Right renal pelvis (tissue), 4 donors: Measurements from ENCODE around the gene AP2M1. TPM values are rescaled to one million over a fixed set of nuclear protein-coding genes. Genes with fewer than 3 reads are reported as not detected.
"Not testable (repeated sequence)": the region's sequence is repeated elsewhere in the genome, so short reads cannot be mapped to it uniquely, and the experiment has no call there.

Experiments used
- DNase-seq, 4 donors: peaks; one replicate each; pipeline ENCODE4 v3.0.0-alpha.2; 2013; ENCODE audit warnings: low read depth in 4 of 4, low spot score in 3 of 4, missing footprints in 1 of 4
- polyA plus RNA-seq, 4 donors: library from polyadenylated mRNA; unstranded; fragments of 120-200 nt; gene quantifications; one replicate each; pipeline ENCODE4 v1.2.1, GENCODE V29; 2013; ENCODE audit not compliant: insufficient read length in 4 of 4

The AP2M1 gene
- 100 to 1,000 TPM; 324 to 371 (median 355) TPM for polyA plus RNA-seq

DNA sequence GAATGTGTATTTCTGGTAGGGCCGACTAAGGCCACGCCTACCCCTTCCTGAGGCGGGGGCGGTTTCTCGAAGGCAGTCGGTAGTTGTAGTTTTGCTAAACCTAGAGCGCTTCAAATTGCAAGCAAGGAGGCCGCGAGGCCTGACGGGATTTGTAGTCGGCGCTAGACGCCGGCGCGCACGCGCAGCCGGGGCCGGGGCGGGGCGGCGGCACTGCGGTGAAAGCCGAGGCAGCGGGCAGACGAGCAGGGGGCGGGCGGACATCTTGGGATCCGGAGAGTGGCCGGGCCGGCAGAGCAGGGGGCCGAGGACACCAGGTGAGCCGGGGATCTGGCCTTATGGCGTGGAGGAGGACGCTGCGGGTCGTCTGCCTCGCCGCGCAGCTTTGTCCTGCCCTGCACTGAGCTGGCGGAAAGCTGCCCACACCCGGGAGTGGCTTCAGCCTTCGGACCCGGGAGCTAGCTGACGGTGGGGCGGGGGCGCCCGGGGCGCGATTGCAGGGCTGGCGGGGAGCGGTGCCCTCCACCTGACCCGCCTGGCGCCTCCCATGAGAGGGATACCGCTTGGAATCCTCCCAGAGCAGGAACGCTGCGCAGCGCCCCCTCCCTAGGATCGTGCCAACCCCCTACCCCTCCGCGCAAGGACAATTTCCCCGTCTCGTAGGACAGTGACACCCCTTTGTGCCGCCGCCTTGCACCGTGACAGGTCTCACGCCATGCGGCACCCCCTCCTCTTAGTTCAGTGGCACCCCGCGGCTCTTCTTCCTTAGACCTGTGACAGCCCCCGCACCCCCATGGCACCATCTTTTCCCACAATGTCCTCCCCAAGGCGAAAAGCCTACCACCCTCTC lies at the start of gene AP2M1:
Gene AP2M1, plus strand, starts transcription at position 210 of the 847 bp plus-strand sequence. CDS start 2,139 bp downstream, outside the sequence.
- DNase-seq: peak; percentile 94 to 98 (median 97)

DNA sequence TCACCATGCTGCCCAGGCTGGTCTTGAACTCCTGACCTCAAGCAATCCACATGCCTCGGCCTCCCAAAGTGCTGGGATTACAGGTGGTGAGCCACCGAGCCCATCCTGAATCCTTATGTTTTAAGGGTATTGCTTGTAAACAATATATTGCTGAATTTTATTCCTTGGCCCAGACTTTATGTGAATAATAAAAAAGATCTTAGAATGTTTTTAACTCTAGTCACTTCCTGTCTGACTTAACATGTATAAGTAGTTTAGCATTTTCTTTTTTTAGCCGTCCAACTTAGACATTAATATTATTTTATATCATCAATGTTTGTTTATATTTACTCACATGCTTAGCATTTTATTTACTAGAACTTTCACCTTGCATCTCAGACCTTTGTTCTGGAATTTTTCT lies 48.6 kb upstream of the AP2M1 start:
- no peak for DNase-seq

DNA sequence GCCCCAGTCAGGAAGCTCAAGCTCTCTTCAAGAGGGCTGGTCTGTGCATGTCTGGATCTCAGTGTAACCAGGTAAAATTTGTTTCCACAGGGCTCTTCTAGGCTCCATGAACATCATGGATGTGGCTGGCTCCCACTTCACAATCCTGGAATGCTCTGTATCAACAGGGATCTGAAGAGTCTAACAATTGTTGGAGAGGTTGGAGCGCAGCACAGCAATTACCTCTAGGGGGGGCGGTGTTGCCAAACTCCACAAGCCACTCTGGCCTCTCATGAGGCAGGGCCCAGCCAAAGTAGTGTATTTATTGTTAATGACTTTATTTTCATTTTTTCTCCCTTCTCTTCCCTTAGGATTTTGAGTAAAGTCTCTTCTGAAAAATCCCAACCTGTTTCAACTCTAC lies 45.6 kb upstream of the AP2M1 start:
- no peak for DNase-seq

DNA sequence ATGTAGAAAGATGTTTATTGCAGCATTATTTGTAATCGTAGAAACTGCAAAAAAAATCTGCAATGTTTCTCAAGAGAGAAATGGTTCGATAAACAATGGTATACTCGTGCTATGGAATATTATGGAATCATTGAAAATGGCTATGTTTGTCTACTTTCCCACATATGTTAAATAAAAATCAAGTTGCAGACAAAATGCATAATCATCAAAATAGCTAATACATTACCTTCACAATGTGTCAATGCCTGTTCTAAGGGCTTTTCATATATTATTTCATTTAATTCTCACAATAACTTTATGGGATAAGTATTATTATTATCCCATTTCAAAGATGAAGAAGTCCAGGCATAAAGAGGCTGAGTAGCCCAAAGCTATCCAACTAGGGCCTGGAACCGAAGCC lies 41.7 kb upstream of the AP2M1 start:
- no peak for DNase-seq

DNA sequence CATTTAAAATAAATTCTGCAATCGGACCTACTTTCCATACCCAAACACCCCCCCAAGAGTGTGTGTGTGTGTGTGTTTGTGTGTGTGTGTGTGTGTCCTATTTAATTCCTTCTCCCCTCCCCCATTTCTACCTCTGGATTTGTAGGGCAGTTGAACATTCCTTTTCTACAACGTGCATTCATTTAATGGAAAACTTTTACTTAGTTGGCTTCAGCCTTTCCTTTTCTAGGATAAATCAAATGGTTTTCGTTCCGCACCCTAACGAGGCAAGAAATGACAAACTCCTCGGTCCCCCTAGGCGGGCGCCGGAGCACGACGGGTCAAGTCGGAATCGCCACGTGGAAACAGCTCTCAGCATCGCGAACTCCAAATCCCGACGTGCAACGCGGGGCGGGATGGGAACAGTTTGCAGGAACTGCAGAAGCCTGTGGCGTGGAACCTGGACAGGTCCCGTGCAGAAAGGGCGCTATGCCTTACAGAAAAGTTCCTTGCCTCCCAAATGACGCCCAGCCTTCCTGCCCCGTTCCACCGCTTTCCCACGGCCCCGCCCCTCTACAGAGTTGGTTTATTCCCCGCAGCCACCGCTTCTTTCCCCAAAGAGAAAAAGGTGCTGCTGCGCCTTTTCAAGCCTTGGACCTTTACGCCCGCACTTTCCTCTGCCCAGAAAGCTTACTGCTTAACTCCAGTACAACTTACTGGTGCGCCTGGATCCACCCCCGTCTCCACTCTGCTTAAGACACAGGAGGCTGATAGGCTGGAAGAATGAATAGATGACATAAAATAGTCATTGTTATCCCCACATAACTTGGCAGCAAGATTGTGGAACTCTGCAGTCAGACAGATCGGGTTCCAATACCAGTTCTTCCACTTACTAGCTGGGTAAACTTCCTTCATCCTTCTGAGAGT lies 40.6 kb upstream of the AP2M1 start:
- DNase-seq: peak in 1 of 4 donors; percentile 71

DNA sequence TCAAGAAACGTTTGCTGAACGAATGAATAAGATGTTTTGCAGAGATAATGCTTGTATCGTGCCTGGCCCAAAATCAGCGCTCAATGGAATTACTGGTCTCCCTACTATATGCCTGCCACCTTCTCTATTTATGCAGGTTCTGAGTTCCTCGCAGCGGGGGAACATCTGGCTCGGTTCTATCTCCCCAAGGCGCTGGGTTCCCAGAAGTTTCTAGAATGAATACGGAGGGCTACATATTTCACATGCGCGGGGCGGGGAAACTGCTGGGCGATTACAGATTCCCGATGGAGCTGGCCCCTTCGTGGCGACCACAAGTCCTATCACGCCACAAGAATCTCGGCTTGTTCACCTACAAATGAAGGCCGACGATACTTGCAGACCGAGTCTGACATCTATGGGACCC lies 39.9 kb upstream of the AP2M1 start:
- DNase-seq: no peak

DNA sequence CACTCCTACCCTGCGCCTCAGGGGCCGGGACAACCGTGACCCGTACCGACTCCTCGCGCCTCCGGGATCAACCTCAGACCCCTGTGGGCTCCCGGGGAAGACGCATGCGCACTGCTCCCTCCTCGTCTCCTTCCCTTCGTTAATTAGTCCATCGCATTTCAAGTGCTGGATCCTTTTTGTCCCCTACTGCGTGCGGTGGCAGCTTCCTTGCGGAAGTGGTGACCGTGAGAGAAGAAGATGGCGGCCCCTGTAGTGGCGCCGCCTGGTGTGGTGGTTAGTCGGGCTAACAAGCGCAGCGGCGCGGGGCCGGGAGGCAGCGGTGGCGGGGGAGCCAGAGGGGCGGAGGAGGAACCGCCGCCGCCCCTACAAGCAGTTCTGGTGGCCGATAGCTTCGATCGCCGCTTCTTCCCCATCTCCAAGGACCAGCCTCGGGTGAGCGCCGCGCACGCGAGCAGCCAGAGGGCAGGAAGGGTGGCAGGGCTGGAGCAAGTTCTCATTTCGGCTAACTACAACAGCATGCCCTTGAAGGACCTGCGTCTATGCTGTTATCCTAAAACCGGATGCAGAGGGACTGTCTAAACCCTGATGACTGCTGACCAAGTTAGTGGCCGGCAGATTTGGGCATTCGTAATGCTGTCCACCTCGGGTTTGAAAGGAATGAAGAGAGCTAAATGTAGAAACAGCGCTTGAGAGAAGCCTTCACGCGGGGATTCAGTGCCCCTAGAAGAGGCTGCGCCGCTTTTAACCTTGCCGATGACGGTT lies 39.3 kb upstream of the AP2M1 start, which contains the start of gene EIF2B5:
Gene EIF2B5, plus strand, starts transcription at position 210 of the 762 bp plus-strand sequence. Its CDS starts 28 bp downstream, at position 238.
- peak in 3 of 4 donors; percentile 86 to 92 (median 90) for DNase-seq

DNA sequence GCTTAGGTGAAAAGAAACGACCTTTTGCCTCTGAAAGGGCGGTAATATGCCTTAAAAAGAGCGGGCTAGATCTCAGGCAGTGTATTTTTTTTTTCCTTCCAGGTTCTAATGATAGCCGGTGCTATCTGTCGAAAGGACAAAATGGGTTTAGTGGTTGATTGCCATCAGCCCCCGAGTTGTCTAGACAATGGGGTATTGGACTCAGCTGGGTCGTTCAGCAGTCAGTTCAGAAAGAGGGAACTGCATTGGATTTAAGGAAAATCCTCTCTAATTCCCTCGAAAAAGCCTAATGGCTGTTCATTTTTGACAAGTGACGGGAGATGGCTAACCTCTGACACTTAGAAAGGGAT lies 38.8 kb upstream of the AP2M1 start:
- no peak for DNase-seq

DNA sequence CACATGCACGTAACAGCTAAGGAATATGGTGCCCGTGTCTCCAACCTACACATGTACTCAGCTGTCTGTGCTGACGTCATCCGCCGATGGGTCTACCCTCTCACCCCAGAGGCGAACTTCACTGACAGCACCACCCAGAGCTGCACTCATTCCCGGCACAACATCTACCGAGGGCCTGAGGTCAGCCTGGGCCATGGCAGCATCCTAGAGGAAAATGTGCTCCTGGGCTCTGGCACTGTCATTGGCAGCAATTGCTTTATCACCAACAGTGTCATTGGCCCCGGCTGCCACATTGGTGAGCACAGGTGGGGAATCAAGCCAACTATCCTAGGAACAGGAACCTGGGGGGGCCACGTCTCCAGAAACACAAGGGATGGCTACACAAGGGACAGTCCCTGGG lies 34.2 kb upstream of the AP2M1 start:
- DNase-seq: no peak

DNA sequence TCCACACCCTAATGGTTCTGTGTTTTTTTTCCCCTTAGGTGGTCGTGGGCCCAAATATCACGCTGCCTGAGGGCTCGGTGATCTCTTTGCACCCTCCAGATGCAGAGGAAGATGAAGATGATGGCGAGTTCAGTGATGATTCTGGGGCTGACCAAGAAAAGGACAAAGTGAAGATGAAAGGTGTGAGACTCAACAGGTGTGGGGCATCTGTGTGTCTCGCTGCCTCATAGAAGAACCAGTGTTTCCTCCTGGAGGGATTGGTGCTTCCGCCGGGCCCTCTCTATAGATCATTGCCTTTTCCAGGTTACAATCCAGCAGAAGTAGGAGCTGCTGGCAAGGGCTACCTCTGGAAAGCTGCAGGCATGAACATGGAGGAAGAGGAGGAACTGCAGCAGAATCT lies 32.5 kb upstream of the AP2M1 start:
- no peak for DNase-seq

DNA sequence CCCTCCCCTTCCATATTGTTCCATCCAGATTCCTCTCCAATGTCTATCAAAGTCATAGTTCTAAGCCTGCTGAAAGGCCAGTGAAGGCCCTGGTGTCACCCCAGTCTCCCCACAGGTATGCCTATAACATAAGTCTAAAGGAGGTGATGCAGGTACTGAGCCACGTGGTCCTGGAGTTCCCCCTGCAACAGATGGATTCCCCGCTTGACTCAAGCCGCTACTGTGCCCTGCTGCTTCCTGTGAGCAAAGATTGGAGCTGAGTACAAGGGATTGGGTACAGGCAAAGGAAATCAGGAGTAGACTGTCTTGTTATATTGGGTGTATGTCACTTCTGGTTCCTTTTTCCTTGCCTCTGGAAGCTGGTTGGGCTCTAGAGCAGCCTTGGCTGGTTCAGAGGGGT lies 31.3 kb upstream of the AP2M1 start:
- no peak for DNase-seq

DNA sequence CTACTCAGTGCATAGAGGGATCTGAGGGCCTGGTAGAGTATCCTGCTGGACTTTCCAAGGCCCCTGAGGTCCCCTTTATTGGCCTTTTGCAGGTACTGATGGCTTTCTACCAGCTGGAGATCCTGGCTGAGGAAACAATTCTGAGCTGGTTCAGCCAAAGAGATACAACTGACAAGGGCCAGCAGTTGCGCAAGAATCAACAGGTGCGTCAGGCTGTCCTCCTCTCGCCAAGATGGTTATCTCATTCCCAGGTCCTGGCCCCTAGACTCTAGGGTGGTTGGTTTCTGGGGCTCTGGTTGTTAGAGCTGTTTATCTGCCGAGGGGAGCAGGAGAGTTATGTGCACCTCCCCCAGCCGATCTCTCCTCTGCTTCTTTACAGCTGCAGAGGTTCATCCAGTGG lies 30.1 kb upstream of the AP2M1 start:
- no peak for DNase-seq

DNA sequence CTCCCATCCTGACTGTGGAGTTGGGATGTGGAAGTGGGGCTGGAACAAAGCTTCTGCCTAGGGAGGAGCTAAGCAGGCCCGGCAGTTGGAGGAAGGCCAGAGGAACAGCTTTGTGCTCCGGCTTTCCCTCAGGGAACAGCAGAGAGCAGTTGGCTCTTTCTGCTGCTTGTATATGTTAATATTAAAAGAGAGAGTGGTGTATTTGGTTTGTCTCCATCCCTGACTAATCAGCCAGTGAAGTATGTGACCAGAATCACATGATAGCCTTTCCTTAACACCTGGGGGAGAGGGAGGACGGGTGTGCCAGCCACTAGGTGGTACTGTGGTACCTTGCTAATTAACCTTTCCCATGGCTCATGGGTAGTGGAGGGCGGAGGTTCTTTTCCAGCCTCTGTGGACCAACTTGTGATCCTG lies 29.5 kb upstream of the AP2M1 start:
- no peak for DNase-seq

DNA sequence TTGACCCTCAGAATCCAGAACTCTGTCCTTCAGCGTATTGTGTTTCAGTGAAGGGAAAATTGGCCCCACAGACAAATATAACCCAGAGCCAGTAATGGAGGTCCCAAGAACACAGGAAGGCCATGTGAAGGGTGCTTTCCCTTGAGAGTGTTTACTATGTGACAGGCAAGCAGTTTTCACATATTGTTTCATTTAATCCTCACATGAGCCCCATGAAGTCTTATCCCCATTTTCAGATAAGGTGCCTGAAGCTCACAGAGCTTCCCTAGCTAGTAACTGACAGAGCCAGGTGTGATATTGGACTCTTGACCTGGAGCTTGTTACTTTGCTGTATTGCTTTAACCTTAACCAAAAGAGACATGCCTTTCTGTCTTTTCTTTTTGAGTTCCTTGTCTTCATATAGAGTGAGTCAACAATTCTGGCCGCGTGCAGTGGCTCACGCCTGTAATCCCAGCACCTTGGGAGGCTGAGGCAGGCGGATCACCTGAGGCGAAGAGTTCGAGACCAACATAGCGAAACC lies 28.8 kb upstream of the AP2M1 start:
- DNase-seq: no peak

DNA sequence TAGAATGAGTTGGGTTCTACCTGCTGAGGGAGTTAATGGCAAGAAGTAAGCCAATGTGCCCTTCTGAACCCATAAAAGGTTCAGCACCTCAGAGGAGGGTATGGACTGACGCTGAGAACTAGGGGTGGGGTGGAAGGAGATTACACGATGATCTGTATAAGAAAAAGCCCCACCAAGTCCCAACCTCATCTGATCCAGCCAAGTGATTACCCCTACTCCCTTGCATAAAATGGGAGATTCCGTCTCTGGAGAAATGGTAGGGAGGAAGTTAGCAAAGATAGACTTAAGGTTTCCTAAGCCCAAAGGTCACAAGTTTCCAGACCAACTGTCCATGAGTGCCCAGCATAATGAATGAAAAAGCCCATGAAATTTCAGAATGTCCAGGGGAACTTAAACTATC lies 26.6 kb upstream of the AP2M1 start:
- no peak for DNase-seq

DNA sequence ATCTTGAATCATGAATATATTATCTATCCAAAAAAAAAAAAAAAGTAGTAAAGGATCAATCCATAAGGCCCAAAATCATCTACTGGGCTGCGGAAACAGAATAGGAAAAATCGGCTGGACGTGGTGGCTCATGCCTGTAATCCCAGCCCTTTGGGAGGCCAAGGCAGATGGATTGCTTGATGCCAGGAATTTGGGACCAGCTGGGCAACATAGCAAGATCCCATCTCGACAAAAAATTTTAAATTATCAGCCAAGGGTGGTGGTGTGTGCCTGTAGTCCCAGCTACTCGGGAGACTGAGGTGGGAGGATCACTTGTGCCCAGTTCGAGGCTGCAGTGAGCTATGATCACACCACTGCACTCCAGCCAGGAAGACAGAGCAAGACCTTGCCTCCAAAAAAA lies 25.5 kb upstream of the AP2M1 start:
- DNase-seq: no peak

DNA sequence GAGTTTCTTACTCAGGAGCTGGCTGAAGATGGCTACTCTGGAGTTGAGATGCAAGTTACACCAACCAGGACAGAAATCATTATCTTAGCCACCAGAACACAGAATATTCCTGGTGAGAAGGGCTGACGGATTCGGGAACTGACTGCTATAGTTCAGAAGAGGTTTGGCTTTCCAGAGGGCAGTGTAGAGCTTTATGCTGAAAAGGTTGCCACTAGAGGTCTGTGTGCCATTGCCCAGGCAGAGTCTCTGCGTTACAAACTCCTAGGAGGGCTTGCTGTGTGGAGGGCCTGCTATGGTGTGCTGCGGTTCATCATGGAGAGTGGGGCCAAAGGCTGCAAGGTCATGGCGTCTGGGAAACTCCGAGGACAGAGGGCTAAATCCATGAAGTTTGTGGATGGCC lies 24.9 kb upstream of the AP2M1 start:
- not testable (repeated sequence) for DNase-seq

DNA sequence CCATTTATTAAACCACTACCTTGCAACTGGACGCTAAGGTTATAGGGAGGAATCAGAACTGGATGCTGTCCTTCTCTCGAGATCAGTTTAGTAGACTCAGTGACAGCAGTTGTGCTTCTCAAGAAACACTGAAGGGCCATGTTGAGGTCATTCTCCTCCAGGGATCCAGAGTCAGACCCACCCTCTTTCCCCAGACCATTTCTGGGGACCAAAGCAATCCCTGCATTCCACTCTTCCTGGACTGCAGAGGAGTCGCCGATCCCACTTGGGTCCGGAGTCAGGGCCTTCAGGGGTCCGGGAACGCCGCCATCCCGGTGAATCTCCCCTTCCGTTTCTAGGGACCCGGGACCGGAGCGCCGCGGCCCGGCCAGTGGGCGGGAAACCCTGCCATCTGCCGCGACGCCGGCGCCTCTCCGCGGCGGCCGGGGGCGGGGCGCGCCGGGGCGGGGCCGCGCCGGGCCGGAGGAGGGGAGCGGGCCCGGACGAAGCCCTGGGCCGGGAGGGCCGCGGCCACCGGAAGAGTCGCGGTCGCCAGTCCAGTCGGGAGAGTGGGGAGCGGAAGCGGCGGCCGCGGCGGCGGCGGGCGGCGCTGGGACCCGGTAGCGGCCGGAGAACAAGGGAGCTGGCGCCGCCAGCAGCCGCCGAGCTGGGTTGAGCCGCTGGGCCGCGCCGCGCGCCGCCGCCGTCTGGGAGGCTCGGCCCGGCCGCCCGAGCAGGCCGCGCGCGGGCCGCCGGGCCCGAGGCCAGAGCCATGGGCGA lies 19.6 kb upstream of the AP2M1 start, which contains the start of gene DVL3:
Gene DVL3, plus strand, starts transcription at position 493 of the 759 bp plus-strand sequence. Its CDS starts 259 bp downstream, at position 752.
- peak in 1 of 4 donors; percentile 44 for DNase-seq
